Measurements from ENCODE around the gene ALDH8A1.
A peak's percentile ranks its signal among the peaks of the same experiment; 100 is the strongest.
"Not testable (repeated sequence)": the region's sequence is repeated elsewhere in the genome, so short reads cannot be mapped to it uniquely, and the experiment has no call there.

ALDH8A1 gene

DNA sequence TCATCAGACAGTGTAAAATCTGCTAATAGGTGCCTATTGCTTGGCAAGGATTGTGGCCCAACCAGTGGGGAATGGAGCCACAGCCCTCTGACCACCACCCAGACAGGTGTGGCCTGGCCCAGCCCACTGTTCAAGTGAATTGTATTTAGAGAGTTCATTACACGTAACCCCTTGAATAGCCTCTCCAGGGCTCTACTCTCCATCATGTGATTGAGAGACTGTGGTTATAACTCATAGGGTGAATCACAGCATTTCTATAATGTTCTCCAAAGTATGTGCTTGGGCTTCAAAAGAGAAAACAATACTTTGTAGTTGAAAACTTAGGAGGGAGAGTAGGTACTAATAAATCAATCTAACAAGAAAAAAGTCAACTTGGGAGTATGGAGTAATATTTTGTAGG lies 38.4 kb downstream of the ALDH8A1 start:
- no peak for TF ChIP-seq CTCF (IDR thresholded peaks at IDR 0.05)
- no peak for DNase-seq
- Histone ChIP-seq H3K36me3 (no peaks in the 10 kb centered on the region), H3K9me3 (no peaks in the 10 kb centered on the region), H3K4me3 (no peak overlapping the region), H3K27ac (no peak overlapping the region), H3K4me1 (peaks cover 0 to 15% (median 8%) of the 10 kb centered on the region in 4 donors), H3K27me3 (no peaks in the 10 kb centered on the region)
- intact Hi-C loops (cut with DNase I; ENCODE audit: low total_unique reads), result no loop called here

- H3K27me3 ChIP-seq, result no peaks in the 10 kb centered on the region
- H3K27ac ChIP-seq, result no peak overlapping the region
- H3K4me3 ChIP-seq, result no peak overlapping the region
- peaks cover 0 to 15% (median 8%) of the 10 kb centered on the region in 4 donors for H3K4me1 ChIP-seq
- no peaks in the 10 kb centered on the region for H3K36me3 ChIP-seq
- H3K9me3 ChIP-seq, result no peaks in the 10 kb centered on the region
- no peak for TF ChIP-seq CTCF (IDR thresholded peaks at IDR 0.05)
- intact Hi-C loops (cut with DNase I; ENCODE audit: low total_unique reads), result no loop called here
- DNase-seq, result no peak
Observed at GRCh38 chr6:134910593-134910935, 39.3 kb downstream of the ALDH8A1 start.

DNA sequence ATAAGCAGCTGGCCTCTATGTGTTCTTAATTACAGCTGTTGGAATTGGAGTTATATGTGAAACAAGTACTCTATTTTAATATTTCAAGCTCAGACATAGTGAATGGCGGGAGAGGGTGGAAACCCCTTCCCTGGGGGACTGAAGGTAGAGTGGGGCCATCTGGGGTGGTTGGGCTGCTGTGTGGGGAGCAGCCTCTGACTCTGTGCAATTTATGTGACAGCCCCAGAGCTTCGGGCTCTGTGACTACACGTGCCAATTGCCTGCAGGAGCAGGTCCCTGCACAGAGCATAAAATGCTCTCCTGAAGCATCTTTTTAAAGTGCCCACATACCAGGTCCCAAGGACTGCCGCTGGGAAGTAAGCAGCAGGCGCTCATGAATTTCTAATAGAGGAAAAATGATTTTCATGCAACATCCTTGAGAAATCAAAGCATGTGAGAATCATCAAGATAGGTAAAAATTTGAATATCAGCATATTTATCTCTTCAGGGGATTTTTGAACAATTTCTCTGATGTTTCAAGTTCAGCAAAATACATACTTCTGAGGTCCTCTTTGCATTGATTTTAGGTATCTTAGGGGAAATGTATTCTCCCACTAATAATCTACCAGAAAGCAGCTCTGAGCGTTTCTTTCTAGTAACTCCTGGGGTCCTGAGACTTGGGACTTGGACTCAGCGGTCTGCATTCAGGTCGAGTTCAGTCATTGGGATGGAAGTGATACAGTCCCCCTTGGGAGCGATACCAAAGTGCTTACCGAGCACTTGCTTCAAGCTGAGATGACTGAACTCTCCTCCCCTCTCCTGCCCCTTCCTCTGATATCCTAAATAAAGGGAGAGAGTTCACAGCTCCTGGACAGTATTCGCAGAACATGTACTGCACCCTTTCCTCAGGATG lies 40.0 kb downstream of the ALDH8A1 start:
- no peaks in the 10 kb centered on the region for H3K27me3 ChIP-seq
- H3K9me3 ChIP-seq, result no peaks in the 10 kb centered on the region
- H3K27ac ChIP-seq, result no peak overlapping the region
- H3K4me3 ChIP-seq, result no peak overlapping the region
- H3K4me1 ChIP-seq, result peaks cover 0 to 15% (median 8%) of the 10 kb centered on the region in 4 donors
- DNase-seq, result no peak
- TF ChIP-seq CTCF (IDR thresholded peaks at IDR 0.05), result no peak
- no peaks in the 10 kb centered on the region for H3K36me3 ChIP-seq
- intact Hi-C loops (cut with DNase I; ENCODE audit: low total_unique reads), result no loop called here

GRCh38 chr6:134908906-134909516 lies 40.9 kb downstream of the ALDH8A1 start:
- H3K27ac ChIP-seq, result peak overlapping the region in 1 of 2 donors; percentile 26
- peak overlapping the region in 1 of 2 donors; percentile 18 for H3K4me3 ChIP-seq
- TF ChIP-seq CTCF (IDR thresholded peaks at IDR 0.05), result no peak
- H3K4me1 ChIP-seq, result peaks cover 0 to 15% (median 8%) of the 10 kb centered on the region in 4 donors
- H3K36me3 ChIP-seq, result no peaks in the 10 kb centered on the region
- DNase-seq, result peak; percentile 80 to 84
- no peaks in the 10 kb centered on the region for H3K9me3 ChIP-seq
- H3K27me3 ChIP-seq, result no peaks in the 10 kb centered on the region
- intact Hi-C loops (cut with DNase I; ENCODE audit: low total_unique reads), result no loop called here

- H3K27me3 ChIP-seq; DNase-seq; intact Hi-C loops (cut with DNase I; ENCODE audit: low total_unique reads); H3K36me3 ChIP-seq; H3K27ac ChIP-seq; H3K4me3 ChIP-seq; H3K9me3 ChIP-seq: not testable (repeated sequence)
- H3K4me1 ChIP-seq, result peaks cover 0 to 14% (median 7%) of the 10 kb centered on the region in 4 donors
Observed at GRCh38 chr6:134904731-134905130, 45.2 kb downstream of the ALDH8A1 start.

- no peak for TF ChIP-seq CTCF (IDR thresholded peaks at IDR 0.05)
- H3K4me1 ChIP-seq, result peaks cover 0 to 3% (median 0%) of the 10 kb centered on the region in 4 donors
- no peaks in the 10 kb centered on the region for H3K27me3 ChIP-seq
- no peaks in the 10 kb centered on the region for H3K9me3 ChIP-seq
- intact Hi-C loops (cut with DNase I; ENCODE audit: low total_unique reads), result no loop called here
- no peak overlapping the region for H3K27ac ChIP-seq
- no peak overlapping the region for H3K4me3 ChIP-seq
- DNase-seq, result no peak
- no peaks in the 10 kb centered on the region for H3K36me3 ChIP-seq
Observed at GRCh38 chr6:134903448-134903847, 46.5 kb downstream of the ALDH8A1 start.

Measured in tibial artery (tissue), 4 donors.